ENCODE results near the gene ZFPM1.

ZFPM1 gene

DNA sequence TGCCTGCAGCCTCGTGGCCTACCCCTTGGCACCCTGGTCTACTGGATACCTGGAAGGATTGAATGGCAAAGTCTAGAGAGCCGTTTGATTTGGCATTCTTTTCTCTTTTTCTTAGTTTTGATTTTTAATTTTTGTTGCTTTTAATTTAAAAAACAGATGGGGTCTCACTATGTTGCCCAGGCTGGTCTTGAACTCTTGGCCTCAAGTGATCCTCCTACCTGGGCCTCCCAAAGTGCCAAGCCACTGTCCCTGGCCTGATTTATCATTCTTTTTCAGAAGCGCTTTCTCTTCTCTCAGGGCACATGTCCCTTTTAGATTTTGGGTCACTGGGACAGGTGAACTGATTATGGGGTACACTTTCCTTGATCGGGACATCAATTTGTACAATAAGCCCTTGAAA lies 128.0 kb downstream of the ZFPM1 start:
- no peak for DNase-seq

DNA sequence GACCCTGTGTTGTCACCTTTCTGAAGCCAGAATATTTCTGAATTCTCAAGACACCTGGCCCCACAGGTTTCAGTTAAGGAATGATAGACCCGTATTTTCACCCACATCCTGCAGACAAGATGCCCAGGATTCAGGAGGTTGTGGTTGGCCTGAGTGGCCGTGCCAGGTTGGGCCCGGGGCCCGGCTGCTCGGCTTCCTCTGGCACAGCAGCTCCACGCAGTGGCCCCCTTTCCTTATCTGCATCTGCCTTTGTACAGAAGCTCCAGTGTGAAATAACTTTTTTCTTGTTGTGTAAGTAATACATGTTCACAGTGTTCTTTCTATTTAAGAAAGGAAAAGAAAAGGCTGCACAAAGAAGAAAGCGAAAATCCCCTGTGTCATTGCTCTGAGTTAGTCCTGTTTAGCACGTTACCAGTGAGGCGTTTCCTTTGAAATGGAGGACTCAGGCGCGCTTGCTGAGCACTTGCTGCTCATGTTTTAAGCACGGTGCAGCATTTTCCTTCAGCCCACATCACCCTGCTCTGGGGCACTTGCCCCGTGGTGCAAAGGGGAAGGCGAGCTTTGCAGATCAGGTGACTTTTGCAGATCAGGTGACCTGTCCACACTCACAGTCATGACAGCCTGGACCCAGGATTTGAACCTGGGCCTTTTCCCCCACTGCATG lies 130.0 kb downstream of the ZFPM1 start:
- DNase-seq: no peak

DNA sequence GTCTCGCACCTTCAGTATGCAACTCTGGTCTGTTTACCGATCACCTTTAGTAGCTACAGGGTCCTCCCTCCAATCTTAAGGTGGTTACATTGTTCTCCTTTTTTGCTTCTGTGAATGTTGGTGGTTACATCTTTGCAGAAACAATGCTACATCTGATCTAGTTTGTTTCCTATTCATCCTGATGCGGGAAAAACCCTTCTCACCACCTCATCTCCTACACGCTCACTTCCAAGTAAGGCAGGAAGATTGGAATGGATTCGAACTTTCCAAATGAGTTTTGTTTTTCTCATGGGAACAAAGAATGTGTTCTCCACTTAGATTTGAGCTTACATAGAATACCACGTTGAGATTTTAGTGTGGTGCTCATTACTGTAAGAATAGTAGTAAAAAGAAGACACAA lies 131.6 kb downstream of the ZFPM1 start:
- no peak for DNase-seq

DNA sequence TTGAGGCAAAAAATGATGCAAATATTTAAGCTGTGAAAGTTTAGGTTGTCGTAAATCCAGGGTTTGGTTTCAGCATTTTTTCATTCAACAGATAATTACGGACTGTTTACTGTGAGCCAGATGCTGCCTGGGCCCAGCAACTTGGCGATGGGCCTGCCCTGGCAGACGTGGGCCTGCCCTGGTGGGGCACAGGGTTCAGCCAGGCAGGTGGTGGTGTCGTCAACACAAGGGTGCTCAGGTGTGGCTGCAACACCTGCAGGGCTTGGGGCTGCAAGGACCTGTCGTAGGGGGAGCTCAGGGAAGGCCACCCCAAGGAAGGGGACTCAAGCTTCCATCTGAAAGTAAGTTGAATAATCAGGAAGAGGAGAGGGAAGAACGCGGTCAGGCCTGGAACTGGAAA lies 132.2 kb downstream of the ZFPM1 start:
- no peak for DNase-seq

DNA sequence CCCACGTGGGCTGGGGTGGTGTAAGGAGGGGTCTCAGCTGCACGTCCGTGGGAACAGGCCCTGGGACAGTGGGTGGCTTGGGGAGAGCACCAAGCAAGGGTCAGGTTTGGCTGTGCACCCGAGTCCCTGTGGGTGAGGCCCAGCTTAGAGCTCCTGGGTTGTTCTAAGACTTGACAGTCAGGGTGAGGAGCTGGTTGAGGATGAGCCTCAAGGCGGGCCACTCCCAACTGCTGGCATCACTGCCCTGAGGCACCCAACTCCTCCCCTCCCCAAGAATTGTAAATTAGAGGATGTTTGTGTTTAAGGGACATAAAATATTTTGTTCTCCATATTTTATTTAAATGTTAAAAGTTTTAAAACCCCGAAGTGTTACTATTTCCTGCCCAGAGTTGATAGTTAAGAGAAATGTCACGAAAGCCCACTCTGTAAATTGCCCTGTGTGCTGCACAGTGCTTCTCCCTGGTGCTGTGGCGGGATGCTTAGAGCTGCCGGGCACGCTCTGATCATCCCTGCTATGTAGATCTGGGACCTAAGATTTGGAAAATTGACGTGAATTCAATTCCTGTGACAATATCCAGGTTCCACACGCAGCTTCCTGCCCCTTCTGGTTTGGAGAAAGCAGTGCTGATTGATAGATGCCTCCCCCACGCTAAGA lies 133.0 kb downstream of the ZFPM1 start:
- DNase-seq: no peak
